Caki2 (cell line): Measurements from ENCODE around the gene EVX2. TPM values are rescaled to one million over a fixed set of nuclear protein-coding genes. Genes with fewer than 3 reads are reported as not detected.

ENCODE experiments used
- DNase-seq: peaks from one replicate; pipeline ENCODE4 v3.0.0-alpha.2; 2015; ENCODE audit warnings: low read depth
- in situ Hi-C: cut with HindIII; loops from 2 replicates; pipeline ENCODE4 v1.10.0; 2016; ENCODE audit warnings: low sequenced_read_pairs, low pct_unique_long_range_greater_than_20kb, mixed read lengths
- total RNA-seq: library from RNA; depleted of rRNA; stranded (reverse); fragments of >200 nt; shearing (Covaris generic); gene quantifications from 2 replicates; pipeline ENCODE4 v1.2.3, GENCODE V29; 2014; ENCODE audit warnings: low replicate concordance

The EVX2 gene
- total RNA-seq, 1 experiment from 2014 or later = not detected

DNA sequence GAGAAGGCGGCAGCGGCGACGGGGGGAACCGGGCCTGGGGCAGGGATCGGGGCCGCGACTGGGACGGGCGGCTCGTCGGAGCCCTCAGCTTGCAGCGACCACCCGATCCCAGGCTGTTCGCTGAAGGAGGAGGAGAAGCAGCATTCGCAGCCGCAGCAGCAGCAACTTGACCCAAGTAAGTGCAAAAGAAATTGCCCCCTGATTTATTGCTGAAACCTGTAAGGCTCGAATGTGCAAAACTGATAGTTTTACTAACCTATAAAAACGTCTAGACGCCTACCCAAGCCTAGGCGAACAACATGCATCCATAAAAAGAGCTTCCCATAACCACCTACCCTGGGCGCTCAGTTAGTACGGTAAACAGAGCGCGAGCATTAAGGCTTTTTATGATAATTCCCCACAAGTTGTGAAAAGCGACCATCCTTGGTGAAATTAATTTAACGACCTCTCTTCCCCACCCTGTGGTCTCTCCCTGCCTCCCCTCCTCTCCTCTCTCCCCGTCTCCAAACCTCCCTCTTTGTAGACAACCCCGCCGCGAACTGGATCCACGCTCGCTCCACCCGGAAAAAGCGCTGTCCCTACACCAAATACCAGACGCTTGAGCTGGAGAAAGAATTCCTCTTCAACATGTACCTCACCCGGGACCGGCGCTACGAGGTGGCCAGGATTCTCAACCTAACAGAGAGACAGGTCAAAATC lies 39.8 kb upstream of the EVX2 start:
- in situ Hi-C loops = no loop called here
- no peak for DNase-seq

DNA sequence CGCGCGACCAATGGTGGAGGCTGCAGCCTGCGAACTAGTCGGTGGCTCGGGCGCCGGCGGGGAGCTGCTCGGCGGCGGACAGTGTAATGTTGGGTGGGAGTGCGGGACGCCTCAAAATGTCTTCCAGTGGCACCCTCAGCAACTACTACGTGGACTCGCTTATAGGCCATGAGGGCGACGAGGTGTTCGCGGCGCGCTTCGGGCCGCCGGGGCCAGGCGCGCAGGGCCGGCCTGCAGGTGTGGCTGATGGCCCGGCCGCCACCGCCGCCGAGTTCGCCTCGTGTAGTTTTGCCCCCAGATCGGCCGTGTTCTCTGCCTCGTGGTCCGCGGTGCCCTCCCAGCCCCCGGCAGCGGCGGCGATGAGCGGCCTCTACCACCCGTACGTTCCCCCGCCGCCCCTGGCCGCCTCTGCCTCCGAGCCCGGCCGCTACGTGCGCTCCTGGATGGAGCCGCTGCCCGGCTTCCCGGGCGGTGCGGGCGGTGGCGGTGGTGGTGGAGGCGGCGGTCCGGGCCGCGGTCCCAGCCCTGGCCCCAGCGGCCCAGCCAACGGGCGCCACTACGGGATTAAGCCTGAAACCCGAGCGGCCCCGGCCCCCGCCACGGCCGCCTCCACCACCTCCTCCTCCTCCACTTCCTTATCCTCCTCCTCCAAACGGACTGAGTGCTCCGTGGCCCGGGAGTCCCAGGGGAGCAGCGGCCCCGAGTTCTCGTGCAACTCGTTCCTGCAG lies 39.1 kb upstream of the EVX2 start, which contains the start of gene HOXD9:
Gene HOXD9, plus strand, starts transcription at position 37 of the 728 bp plus-strand sequence. Its CDS starts 50 bp downstream, at position 87.
- DNase-seq = peak; percentile 87
- in situ Hi-C loops = no loop called here

DNA sequence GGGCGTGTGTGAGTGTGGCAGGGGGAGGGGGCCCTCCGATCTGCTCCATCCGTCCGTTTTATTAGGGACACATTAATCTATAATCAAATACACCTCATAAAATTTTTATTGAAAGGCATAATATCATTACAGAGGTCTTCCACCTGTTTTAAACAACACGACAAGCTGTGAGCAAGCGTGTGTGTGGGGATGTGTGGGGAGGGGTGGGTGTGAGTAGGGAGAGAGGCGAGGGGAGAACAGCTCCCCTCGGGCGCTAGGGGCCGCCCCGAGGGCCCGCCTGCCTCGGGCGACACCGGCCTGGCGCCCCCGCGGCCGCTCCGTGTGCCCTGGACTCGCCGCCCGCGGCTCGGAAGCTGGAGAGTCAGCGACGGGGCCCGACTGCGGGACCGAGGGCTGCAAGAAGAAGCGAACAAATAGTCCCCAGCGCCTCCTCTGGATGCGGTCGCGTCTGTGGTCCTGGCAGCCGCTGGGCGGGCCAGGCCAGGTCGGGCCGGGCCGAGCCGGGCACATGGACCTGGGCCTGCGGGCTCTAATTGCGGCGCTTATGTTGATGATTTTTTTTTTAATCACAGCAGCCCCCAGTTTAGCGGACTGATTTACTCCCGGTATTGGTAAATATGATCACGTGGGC lies 38.4 kb upstream of the EVX2 start:
- in situ Hi-C loops = no loop called here
- DNase-seq = peak; percentile 83

DNA sequence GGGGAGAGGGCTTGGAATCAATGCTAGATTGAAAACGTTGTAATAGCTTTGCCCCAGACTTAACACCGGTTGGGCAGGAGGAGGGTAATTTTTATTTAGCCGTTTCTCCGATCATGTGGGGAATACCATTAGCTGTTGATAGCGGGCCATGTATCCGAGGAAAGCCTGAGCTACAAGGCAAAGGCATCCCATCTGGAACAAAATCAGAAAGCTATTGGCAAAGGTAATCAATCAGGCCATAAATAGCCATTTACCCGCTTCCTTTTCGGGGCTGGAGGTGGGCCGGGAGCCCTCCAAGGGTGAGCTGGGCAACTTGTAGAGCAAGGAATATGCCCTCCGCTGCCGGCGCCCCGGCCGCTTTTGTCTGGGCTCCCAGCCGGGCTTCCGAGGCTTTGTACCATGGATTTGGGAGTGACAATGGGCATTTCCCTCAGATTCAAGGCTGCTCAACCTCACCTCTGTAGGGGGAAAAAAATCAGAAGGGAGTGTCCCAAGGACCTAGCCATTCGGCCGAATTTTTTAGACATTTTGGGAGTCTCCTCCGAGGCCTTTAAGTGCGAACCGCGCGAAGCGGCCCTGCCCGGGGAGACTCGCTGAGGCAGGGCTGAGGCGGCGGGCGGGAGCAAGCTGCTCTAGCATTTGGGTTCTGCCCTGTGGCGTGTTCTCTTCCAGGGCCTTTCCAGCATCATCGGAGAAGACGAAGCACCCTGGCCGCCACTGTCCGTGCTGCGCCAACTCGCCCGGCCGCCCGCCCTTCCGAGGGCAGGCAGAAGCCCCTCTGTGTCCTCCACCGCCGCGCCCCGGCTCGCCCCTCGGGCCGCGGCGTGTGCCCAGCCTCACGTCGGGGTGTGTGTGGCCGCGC lies 37.7 kb upstream of the EVX2 start:
- no peak for DNase-seq
- in situ Hi-C loops = no loop called here

DNA sequence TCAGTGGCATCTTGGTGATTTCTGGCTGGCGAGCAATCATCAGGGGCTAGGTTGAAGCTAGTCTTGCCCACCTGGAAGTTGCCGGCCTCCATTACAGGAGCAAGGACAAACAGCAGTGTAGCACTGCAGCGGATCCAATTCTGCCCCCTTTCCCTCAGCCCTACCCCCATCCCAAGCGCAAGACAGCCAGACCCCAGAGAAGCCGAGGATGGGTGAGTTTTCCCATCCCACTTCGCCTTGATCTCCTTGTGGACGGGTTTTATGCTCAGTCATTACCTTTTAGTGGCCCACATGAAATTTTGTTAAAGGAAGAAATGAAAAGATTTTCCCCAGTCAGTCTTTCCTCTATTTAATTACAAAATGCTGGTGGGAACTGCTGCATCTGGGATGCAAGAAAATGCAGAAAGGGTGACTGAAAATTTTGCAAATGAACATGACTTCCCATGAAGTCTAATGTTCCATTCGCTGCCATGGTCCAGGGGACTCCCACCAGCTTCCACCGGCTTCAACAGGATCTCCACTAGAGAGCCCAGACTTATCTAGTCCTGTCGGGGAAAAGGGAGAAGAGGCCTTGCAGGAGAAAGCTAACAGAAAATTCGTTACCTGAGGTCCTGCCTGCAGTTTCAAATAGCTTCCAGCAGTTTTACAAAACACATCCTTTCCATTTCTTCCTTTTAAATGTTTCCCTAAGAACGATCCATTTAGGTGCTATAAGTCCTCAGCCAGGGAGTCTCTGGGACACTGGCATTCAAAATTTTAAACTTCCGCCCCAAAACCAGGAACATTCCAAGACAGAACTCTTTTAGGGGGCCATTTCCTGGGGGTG lies 36.8 kb upstream of the EVX2 start:
- in situ Hi-C loops = no loop called here

DNA sequence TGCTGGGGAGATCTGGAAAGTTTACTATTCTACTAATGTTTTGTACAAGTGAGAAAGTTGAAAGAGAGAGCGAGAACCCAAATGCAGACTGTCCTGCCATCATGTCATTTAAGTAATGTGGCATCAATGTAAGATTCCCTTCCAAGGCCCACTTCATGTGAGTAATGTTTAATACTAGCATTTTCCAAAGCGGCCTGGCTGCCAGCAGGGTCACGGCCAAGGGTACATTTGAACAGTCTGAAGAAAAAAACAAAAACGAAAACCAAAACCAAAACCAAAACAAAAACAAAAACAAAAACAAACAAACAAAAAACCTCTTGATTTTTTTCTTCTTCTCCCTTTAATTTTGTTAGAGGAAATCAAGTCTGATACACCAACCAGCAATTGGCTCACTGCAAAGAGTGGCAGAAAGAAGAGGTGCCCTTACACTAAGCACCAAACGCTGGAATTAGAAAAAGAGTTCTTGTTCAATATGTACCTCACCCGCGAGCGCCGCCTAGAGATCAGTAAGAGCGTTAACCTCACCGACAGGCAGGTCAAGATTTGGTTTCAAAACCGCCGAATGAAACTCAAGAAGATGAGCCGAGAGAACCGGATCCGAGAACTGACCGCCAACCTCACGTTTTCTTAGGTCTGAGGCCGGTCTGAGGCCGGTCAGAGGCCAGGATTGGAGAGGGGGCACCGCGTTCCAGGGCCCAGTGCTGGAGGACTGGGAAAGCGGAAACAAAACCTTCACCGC lies 35.0 kb upstream of the EVX2 start:
- in situ Hi-C loops = no loop called here
- DNase-seq = no peak

More for the DNA sequence above, 36.8 kb upstream of the EVX2 start:
- DNase-seq = no peak

DNA sequence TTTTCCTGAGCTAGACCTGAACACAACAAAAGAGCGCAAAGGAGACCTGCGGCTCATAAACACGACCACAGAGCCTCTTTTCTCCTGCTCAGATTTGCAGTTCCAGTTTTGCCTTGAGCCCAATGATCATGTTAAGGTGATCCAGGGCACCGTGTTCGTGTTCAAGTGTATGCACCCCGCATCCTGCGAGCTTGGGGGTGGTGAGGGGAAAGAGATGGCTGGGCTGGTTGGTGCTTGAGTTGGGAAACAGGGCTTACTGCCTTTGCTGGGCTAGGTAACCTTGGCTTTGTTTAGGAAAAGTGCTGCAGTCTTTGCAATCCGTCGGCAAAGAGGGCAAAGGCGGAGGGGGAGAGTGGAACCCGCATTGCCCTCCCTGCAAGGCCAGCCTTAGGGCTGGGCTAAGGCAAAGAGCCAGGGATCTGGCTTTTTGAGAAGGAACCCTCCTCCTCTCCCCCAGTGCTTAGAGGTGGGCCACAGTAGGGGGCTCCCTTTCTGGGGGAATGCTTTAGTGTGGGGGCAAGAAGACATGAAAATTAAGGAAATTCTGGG lies 34.1 kb upstream of the EVX2 start:
- DNase-seq = no peak
- in situ Hi-C loops = no loop called here

DNA sequence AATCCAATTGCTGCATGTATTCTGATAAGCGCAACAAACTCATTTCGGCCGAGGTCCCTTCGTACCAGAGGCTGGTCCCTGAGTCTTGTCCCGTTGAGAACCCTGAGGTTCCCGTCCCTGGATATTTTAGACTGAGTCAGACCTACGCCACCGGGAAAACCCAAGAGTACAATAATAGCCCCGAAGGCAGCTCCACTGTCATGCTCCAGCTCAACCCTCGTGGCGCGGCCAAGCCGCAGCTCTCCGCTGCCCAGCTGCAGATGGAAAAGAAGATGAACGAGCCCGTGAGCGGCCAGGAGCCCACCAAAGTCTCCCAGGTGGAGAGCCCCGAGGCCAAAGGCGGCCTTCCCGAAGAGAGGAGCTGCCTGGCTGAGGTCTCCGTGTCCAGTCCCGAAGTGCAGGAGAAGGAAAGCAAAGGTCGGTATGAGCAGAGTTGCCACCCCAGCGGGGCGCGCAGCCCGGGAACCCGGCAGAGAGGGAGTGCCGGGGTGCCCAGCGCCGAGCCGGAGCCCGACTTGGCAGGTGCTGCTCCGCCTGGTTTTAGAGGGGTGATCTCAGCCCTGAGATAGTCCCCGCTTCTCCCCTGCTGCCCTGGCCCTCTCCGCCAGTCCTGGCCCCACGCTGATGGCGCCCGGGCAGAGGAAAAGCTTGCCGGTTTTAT lies 33.5 kb upstream of the EVX2 start:
- in situ Hi-C loops = no loop called here
- DNase-seq = no peak

DNA sequence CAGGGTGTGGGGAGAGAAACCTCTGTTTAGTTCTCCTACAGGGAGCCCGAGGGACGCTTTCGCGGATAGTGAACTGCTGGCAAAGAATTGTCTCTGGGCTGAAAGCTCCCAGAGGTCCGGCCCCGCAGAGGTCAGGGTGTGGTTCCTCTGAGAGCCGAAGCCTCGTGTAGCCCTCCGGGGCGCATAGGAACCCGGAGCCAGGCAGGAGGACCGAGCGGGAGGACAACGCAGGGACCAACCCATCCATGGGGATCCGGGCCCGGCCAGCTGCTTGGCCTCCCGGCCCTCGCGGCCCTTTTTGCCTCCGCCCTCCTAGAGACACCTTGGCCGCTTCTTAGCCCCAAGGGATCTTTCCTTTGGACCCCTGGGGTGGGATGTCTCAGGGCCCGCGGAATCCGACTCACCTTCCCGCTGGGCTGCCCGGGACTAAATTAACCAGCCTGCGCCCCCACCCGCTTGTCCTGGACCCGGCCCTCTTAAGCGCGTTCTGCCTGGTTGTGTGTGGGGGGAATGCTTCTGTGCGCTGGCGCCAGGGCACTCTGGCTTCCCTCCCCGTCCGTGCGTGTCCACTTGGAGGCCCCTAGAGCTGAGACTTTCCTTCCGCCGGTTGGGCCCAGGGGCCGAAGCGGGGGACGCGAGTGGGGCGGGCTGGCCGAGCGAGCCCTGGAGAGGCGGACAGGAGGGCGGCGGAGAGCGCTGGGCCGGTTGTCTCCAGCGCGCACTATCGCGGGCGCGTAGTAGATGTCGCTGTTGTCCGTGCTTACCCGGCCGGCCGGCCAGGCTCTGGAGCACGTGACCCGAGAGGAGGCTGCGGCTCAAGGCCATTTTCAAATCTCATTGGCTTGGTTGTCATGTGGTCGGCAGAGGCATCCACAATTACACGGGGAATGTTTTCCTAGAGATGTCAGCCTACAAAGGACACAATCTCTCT lies 32.4 kb upstream of the EVX2 start, which contains the start of gene HOXD10:
Gene HOXD10, plus strand, starts transcription at position 896 of the 931 bp plus-strand sequence. CDS start 56 bp downstream, outside the sequence.
- peak; percentile 91 for DNase-seq
- in situ Hi-C loops = no loop called here

DNA sequence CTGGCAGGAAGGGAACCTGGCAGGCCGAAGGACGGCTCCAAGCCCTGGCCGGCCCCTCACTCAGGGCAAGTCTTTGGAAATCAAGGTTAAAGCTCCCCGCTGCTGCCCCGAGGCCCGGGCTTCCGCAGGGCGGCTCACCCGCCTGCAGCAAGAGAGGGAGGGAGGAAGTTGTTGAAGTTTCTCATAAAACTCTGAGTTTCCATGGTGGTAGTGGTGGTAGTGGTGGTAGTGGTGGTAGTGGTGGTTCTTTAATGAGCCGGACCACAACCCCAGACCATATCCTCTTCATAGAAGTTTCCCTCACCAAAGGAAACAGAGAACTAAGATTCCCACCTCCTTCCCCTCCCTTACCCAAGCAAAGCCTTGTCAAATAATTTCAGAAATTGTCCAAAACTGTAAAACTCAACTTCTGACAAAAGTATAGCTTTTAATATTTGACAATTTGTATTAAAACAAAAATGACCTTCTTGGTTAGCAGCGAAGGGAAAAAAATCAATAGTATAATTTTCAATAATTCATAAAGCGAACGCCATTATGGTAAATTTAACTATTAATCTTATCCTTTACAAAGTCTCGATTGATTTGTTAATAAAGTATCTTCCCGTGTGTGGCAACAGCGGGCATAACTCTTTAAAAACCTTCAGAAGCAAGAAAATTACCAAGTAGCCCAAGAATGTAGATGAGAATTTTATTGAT lies 31.3 kb upstream of the EVX2 start:
- in situ Hi-C loops = no loop called here
- DNase-seq = no peak

DNA sequence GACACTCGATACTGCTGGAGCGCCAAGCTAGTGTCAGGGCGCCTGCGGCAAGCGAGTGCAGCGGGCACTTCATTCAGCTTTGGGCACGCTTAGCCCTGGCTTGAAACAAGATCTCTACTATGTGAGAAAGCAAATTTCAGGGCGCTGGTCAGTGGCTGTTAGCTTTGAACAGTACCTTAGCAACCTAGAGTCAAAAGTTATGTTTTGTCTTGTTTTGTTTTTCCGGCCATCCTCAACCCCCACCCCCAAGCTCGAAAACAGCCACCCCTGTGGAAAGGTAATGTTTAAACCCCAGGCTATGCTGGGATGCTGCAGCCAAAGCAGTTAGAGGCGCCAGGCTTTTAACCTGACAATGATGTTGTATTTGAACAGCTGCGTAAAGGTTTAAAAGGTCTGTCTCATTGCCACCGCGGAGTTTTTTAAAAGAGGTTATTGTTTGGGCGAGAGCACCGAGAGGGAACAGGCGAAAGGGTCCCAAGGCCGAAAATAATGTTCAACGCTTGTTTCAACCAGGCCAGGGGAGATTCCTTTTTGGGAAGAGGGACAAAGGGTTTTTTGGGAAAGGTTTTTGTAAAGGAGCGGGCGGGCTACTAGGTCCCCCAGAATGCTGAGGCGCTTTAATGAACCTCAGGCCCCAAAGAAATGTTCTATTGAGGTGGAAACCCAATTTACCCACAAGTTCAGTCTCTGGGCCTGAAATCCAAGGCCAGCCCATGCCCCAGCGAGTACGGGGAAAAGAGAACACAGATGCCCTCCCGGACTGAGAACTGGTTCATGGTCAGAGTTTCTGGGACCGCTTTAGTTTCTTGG lies 30.6 kb upstream of the EVX2 start:
- in situ Hi-C loops = no loop called here
- no peak for DNase-seq

DNA sequence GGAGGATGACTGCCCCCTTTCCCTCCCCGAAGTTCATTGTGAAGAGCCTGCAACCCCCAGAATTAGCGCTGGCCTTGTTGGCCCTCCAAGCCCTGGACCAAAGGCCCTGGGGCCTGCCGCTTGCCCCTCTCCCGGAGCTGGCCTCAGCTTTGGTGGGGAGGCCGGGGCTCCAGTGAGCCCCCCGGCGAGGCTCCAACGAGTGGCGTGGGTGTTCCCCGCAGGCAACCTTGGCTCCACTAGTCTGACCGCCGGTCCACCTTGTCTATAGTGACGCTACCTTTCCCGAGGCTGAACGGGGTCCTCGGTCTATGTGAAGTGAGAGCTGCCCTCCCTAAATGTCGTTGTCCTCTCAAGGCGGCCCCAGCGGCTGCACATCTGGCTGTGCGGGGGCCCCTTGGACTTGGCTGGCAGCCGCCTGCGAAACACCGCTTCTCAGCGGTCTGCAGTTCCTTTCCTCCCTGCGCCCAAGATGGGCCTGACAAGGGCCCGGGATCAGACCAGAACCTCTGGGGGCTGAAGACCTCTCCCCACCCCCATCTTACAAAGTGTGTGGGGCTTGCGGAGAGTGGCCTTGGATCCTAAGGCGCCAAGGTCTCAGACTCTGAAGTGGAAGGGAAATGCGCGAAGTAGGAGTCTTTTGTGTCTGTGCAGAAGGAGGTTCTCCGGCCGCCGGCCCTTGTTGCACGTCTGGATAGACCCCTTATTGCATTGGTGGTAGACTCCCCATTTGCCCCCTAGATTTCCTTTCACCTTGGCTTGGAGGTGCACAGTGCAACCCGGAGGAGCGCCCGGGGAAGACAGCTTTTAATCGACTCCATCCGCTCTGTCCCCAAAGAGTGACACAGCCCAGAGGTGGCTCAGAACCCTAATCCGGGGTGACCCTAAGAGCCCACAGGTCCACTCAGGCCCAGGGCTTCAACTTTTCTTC lies 28.9 kb upstream of the EVX2 start:
- DNase-seq = no peak
- in situ Hi-C loops = no loop called here

DNA sequence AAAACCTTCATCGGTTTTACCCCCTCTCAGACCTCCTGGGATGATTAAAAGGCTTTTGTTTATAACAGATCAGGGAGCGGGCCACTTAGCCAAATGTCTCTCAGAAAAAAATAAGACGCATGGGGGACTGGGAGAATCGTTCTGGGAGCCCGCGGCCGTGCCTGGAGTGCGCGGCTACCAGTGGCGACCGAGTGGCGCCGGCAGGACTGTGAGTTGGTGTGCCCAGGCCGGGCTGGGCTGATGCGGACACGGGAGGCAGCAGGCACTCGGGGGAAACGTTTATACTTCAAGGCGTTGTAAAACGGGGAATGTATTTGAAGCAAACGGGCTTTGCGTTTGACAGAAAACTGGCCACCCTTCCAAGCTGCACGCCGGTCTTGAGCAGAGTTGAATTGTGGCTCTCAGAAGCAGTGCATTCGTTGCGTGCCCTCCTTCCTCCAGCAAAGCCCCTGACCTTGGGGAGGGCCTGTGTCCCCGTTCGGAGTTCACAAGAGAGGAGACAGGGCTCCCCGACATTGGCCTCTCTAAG lies 28.1 kb upstream of the EVX2 start:
- DNase-seq = no peak
- in situ Hi-C loops = no loop called here
